ENCODE data around the gene SLC22A7. TPM values are rescaled to one million over a fixed set of nuclear protein-coding genes. Genes with fewer than 3 reads are reported as not detected.
"Not testable (repeated sequence)": the region's sequence is repeated elsewhere in the genome, so short reads cannot be mapped to it uniquely, and the experiment has no call there.

Gene SLC22A7
- total RNA-seq, 1 donor from 2014 or later, result 1.8 TPM

DNA sequence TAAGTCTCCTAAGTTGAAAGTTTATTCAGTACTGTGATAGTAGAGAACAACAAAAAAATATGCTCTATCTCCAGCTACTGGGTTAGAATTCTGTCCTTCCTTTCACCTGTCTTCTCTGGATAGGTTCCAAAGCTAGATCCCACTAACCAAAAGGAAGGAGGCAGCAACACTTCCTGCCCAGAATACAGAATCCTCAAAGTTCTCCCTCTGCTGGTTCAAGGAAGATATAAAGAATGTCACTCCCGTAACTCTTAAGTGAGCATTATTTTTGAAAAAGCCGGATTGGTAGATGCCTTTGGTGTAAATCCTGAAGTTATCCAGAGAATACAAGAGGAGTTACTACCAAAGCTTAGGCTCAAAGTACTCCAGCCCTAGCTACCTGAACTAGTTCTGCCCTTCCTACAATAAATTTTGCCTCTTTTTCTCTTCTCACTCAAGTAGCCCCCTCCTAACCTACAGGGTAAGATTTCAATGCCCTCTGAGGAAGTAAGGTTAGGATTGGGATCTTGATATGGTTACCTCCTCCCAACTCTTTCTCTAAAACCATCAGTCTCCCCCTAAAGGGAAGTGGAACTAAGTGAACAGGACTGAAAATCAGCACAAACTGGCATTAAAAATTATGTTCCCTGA, 36.5 kb downstream of the SLC22A7 start:
- no peaks in the 10 kb centered on the region for H3K27me3 ChIP-seq
- H3K4me1 ChIP-seq, result no peaks in the 10 kb centered on the region
- H3K36me3 ChIP-seq, result peaks cover 17 to 24% of the 10 kb centered on the region in 2 donors
- H3K27ac ChIP-seq, result no peak overlapping the region
- TF ChIP-seq, protein P1, sequence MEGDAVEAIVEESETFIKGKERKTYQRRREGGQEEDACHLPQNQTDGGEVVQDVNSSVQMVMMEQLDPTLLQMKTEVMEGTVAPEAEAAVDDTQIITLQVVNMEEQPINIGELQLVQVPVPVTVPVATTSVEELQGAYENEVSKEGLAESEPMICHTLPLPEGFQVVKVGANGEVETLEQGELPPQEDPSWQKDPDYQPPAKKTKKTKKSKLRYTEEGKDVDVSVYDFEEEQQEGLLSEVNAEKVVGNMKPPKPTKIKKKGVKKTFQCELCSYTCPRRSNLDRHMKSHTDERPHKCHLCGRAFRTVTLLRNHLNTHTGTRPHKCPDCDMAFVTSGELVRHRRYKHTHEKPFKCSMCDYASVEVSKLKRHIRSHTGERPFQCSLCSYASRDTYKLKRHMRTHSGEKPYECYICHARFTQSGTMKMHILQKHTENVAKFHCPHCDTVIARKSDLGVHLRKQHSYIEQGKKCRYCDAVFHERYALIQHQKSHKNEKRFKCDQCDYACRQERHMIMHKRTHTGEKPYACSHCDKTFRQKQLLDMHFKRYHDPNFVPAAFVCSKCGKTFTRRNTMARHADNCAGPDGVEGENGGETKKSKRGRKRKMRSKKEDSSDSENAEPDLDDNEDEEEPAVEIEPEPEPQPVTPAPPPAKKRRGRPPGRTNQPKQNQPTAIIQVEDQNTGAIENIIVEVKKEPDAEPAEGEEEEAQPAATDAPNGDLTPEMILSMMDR (IDR thresholded peaks at IDR 0.05), result peak in 2 of 3 experiments; percentile 29 to 37
- intact Hi-C loops (cut with DNase I), result no loop called here
- no peak for DNase-seq (ENCODE audit: low spot score in 2 of 2)
- H3K9me3 ChIP-seq, result no peaks in the 10 kb centered on the region
- H3K4me3 ChIP-seq, result no peak overlapping the region

DNA sequence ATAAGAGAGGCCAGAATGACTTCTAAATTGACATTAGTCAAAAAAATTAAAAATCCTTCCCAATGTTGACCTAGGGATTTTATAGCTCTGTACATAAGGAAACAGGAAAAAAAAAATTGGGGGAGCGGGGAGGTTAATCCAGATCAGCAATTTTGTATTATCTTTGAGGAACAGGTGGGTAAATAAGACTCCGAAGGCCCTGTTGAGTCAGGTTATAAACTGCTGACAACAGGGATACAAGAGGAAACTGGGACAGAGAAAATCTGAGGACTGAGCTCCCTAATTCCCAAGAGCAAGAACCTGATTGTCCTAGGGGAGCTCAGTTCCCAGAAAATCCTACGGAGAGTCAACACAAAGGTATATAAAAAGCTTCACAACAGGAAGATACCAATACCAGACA, 37.4 kb downstream of the SLC22A7 start:
- intact Hi-C loops (cut with DNase I), result no loop called here
- H3K36me3 ChIP-seq, result peaks cover 26 to 32% of the 10 kb centered on the region in 2 donors
- H3K27me3 ChIP-seq, result no peaks in the 10 kb centered on the region
- no peaks in the 10 kb centered on the region for H3K9me3 ChIP-seq
- H3K4me1 ChIP-seq, result no peaks in the 10 kb centered on the region
- H3K27ac ChIP-seq, result no peak overlapping the region
- TF ChIP-seq, protein P1 (IDR thresholded peaks at IDR 0.05), result no peak
- no peak for DNase-seq (ENCODE audit: low spot score in 2 of 2)
- H3K4me3 ChIP-seq, result no peak overlapping the region

DNA sequence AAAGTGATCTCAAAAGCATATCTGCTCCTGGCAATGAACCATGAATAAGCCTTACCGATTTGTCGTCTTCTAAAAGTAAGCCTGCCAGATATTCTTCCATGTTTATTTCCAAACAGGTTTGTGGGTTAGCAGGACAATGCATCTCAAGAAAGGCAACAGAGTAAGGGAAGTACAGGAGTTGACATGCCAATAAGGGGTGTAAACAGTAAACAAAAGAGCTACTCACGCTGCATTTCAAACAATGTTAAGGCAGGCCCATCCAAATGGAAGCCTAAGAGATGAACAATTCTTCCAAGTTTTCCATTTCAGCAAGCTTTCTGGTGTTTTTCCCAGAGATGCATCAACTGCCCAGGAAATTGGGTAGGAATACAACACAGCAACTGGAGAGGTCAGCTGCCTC, 38.3 kb downstream of the SLC22A7 start:
- Histone ChIP-seq H3K27me3 (no peaks in the 10 kb centered on the region), H3K4me1 (no peaks in the 10 kb centered on the region), H3K9me3 (no peaks in the 10 kb centered on the region), H3K36me3 (peaks cover 35 to 42% of the 10 kb centered on the region in 2 donors), H3K27ac (no peak overlapping the region), H3K4me3 (no peak overlapping the region)
- no peak for DNase-seq (ENCODE audit: low spot score in 2 of 2)
- intact Hi-C loops (cut with DNase I), result no loop called here
- TF ChIP-seq, protein P1 (IDR thresholded peaks at IDR 0.05), result no peak

DNA sequence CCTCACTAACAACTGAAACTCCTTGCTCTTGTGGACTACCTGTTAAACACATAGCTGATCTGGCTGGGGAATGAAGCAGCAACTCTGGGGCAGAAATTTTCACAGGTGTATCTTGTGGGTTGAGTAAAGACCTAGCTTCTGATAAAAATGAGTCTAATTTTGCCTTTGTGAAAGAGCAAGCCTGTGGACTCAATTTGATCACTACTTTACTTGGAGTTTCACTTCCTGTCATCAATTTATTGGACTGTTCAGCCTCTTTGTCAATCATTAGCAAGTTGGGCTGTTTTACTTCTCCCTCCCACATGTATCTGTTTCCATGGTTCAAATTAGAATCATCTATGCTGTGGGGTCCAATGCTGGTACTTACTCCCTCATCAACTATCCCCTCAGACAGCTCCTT, 40.2 kb downstream of the SLC22A7 start:
- Histone ChIP-seq H3K4me1 (no peaks in the 10 kb centered on the region), H3K27me3 (no peaks in the 10 kb centered on the region), H3K27ac (no peak overlapping the region), H3K9me3 (no peaks in the 10 kb centered on the region), H3K36me3 (peaks cover 46 to 59% of the 10 kb centered on the region in 2 donors), H3K4me3 (no peak overlapping the region)
- DNase-seq (ENCODE audit: low spot score in 2 of 2), result no peak
- TF ChIP-seq, protein P1 (IDR thresholded peaks at IDR 0.05), result no peak
- intact Hi-C loops (cut with DNase I), result no loop called here

DNA sequence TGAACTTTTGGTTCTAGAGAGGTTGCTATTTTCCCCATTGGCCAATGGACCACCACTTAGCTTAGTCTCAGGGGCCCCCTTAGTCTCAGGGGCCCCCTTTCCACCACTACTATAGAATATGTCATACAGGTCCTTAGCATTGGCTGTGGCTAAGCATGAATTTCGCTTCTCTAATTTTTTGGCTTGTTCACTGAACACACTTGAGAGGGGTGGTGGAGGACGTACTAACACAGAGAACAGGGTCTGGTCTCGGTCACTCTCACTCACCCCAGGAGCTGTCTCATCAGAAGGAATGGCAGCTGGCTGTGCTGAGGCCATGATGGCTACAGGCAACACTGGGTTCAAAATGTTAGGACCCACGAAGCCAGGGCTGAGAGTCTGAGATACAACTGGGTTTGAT, 41.1 kb downstream of the SLC22A7 start:
- no peaks in the 10 kb centered on the region for H3K4me1 ChIP-seq
- no peaks in the 10 kb centered on the region for H3K9me3 ChIP-seq
- no peaks in the 10 kb centered on the region for H3K27me3 ChIP-seq
- H3K36me3 ChIP-seq, result peaks cover 50 to 64% of the 10 kb centered on the region in 2 donors
- DNase-seq (ENCODE audit: low spot score in 2 of 2), result no peak
- TF ChIP-seq, protein P1 (IDR thresholded peaks at IDR 0.05), result no peak
- no peak overlapping the region for H3K27ac ChIP-seq
- H3K4me3 ChIP-seq, result no peak overlapping the region
- intact Hi-C loops (cut with DNase I), result no loop called here

DNA sequence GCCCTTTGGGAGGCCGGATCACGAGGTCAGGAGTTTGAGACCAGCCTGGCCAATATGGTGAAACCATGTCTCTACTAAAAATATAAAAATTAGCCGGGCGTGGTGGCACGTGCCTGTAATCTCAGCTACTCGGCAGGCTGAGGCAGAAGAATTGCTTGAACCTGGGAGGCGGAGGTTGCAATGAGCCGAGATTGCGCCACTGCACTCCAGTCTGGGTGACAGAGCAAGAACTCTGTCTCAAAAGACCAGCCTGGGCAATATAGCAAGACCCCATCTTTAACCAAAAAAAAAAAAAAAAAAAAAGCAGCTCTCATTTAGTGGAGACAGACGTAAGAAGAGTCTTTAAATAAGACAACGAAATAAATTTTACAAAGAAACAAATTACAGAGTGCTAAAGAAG, 48.2 kb downstream of the SLC22A7 start:
- H3K4me3 ChIP-seq; H3K4me1 ChIP-seq; H3K27me3 ChIP-seq; DNase-seq (ENCODE audit: low spot score in 2 of 2); H3K9me3 ChIP-seq; intact Hi-C loops (cut with DNase I); H3K27ac ChIP-seq: not testable (repeated sequence)
- H3K36me3 ChIP-seq, result peaks cover 45 to 76% of the 10 kb centered on the region in 2 donors

Measured in ascending aorta (tissue), 2 donors.